Measurements from ENCODE around the gene STK39.
"Not testable (repeated sequence)": the region's sequence is repeated elsewhere in the genome, so short reads cannot be mapped to it uniquely, and the experiment has no call there.

The STK39 gene

DNA sequence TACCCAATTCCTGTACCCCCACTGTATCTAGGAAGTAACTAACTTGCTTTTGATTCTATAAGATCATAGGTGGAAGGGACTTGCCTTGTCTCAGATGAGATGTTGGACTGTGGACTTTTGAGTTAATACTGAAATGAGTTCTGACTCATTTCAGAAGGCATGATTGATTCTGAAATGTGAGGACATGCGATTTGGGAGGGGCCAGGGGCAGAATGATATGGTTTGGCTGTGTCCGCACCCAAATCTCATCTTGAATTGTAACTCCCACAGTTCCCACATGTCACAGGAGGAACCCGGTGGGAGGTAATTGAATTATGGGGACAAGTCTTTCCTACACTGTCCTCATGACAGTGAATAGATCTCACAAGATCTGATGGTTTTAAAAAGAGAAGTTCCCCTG is 165.9 kb downstream of the STK39 start:
- intact Hi-C loops (cut with DNase I), result not testable (repeated sequence)

DNA sequence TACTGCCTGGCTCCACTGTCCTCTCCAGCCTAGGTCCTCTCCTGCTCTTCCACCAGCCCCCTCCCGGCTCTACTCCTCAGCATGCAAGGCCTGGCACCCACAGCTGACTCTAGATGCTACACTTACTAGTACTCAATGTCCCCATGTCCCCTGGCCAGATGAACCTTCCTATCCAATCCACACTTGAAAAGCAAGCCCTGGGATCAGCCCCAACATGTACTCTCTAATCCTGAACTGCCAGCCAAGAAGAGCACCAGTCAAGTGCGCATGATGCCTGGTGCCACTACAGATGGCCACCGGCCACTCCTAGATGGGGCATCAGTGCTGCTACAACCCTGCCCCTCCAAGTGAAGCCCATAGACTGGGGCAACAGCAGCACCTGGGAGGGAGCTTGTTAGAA is 168.2 kb downstream of the STK39 start:
- peak in 3 of 42 donors; percentile 5 to 31 (median 21) for DNase-seq
- intact Hi-C loops (cut with DNase I), result no loop called here

More for the DNA sequence above, 165.9 kb downstream of the STK39 start:
- DNase-seq, result not testable (repeated sequence)

DNA sequence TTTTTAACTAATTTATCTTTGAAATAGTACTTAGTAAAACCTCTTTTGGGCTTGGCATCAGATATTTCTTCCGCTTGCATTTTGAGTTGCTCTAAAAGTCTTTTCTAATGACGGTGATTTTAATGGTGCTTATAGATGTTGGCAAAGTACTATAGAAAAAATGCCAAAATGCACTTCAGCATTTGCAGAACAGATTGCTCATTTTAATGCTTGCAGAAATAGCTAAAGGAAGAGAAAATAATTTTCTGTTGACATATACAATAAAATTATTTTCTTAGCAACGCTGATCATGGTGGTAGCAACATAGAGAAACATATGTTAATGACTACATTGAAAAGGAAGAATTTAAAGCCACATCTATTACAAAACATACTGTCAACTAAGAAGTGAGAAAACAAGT is 170.7 kb downstream of the STK39 start:
- no peak for DNase-seq
- intact Hi-C loops (cut with DNase I), result no loop called here

DNA sequence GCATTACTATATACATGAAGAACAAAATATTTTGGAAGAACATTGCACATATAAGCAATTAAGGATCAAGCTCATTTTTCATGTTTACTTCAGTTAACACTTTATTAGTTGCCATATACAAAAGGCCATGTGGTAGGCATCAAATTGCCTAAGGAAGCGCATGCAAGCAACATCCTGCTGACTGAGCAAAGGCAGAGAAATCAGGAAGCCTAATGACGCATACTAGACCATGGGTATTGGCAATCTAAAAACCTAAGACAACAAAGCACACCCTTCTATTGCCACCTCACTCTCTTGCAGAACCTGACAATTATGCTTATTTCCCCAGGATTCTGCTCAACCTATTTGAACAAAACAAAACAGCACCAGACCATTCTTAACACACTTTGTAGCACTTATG is 171.9 kb downstream of the STK39 start:
- intact Hi-C loops (cut with DNase I), result no loop called here
- DNase-seq, result no peak

DNA sequence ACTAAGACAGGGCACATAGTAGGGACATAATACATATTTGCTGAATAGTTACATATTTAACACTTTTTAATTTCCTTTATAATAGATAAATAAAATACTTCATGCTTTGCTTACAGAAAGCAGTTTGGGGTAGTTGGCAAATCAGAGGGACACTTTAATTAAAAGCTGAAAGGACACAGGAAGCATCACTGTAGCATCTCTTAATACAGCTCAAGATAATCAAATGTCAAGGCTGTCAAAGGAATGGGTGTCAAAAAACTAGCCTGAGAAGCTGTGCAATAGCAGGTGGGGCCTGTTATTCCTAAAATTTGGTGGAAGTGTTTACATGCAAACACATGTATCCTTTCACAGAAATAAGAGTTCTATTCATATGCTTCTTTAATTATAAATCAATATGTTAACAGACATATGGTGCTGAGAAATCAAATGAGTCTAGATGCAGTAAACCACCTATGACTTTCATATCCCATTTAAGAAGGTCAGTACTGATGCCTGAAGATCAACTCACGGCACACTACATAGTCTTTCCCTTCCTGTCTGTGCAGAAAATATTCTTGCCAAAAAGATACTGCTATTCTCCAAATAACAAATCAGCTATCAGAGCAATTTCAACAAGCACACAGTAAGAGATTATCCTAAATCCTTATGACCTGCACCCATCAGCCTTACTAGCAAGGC is 174.6 kb downstream of the STK39 start:
- DNase-seq, result no peak
- intact Hi-C loops (cut with DNase I), result no loop called here

DNA sequence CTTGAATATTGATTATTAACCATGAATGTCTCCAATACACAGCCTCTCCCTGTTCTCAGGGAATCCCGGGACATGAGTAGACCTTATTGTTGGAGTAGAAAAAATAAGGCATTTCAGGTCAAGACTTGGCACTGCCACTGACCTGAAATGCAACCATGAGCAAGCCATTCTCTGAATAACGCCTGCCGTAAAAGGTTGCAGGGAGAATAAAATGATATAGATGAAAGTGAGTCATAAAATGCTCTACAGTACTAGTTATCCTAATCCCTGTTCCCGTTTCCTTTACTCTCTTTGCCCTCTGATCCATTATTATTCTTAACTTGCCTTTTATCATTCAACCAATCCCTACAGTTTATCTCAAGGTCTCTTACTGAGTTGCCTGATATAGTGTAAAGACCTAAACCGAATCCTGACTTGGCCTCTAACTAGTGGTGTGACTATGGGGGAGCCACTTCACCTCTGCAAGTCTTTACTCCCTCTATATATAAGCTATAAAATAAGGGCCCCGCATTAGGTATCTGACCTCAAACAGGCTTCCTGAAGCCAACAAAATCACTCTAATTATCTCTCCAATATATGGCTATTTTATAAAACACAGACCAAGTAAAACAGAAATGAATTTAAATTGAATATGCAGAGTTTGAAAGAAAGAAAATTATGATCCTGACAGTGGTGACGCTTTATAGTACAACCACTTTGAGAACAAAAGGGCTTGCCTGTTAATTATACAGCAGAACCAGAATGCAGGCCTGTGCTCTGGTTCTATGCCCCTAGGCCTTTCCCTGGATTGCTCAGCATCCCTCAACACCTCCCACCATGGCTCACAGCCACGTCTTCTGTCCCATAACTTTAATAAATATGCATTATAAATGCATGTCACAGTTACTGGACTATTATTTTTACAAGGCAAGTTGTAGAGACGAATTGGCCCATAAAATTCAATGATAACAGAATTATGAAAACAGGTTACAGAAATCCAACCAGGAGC is 183.1 kb downstream of the STK39 start:
- no peak for DNase-seq
- intact Hi-C loops (cut with DNase I), result no loop called here

DNA sequence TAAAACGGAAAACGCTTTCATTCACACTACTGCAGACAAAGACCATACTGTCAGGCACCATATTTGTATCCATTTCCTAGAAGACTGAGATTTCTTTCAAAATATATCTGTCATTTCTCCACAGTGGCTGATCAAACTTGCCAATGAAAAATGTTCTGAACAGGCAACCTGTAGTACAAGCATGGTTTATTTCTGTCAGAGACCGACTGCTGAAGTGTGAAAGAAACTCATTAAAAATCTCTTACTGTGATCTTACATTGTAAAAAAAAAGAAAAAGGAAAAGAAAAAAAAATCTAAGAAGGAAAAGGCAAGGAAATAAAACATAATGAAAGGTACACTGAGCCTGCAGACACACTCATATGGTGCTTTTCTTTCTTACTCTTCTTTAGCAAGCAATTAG is 184.5 kb downstream of the STK39 start:
- DNase-seq, result no peak
- intact Hi-C loops (cut with DNase I), result no loop called here

DNA sequence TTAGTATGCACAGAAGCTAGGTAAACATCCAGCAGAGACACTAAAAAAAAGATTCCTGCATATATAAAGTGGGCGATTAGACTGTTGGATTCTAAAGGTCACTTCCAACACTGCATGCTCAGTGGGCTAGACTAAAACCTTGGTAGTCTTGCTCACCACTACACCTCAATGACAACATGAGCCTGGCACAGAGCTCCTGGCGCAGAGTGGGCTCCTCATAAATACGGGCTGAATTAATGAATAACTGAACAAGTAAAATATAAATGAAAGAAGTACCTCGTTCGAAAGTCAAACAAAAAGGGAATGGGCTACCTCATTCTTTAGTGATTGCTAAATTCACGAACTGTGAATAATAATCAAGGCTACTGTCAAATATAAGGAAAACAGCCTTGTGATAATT is 185.3 kb downstream of the STK39 start:
- intact Hi-C loops (cut with DNase I), result no loop called here
- DNase-seq, result no peak

DNA sequence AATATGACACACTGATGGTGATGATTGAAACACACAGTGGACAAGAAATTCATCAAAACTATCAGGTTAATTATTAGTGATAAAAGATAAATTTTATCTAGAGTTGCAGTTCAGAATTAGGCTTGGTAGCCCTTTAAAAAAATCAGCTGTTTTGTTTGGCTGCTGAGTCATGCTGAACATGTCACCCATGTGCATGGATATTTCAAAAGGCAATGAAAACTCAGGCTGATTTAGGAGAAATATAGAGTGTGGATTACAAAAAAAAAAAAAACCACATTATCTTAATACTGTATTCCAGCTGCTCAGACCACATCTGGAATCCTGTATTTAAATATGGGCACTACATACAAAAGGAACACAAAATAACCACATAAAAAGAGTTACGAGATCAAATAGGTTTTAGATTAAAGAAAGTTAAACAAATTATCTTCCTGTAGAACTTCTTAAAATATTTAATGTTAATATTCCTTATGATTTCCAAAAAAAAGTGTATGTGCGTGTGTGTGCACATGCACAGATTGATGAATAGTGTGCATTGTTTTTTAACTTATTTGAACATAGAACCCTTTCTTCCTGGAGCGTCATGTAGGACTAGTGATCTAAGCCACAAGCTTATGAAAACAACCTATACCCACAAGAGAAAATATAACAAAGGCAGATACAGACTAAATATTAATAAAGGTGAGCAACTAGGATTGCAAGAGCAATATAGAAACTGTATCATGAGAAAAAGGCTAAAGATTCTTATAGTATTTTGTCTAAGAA is 186.2 kb downstream of the STK39 start:
- DNase-seq, result no peak
- intact Hi-C loops (cut with DNase I), result no loop called here

DNA sequence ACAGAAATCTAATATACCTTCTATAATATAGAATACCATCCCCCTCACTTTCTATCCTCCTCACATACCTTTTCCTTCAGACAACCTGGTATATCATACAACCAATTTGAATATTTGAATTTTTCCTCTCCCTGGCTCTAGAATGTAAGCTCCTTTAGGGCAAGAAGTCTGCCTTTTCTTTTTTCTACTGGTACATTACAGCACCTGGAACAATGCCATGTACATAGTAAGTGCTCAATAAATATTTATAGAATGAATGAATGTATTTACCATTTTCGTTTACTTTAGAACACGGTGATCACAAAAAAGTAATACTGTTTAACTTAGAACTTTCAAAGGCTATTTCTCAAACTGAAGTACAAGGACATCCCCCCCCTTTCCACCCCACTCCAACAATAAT is 187.6 kb downstream of the STK39 start:
- no peak for DNase-seq
- intact Hi-C loops (cut with DNase I), result no loop called here

DNA sequence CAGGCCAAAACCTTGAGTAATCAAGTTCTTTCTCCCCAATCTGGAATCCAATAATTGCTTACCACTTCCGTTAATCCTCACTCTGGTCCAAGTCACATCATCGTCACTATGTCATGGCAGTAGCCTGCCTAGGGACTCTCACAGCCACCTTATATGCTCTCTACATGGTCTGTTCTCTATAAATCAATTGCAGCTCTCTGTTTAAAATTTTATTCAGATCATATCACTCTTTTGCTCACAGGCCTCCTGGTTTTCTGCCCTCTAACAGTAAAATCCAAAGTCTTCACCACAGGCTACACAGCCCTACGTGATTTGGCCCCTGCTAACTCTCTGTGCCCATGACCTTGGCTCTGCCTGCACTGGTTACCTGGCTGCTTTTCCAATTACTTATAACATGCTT is 188.7 kb downstream of the STK39 start:
- intact Hi-C loops (cut with DNase I), result no loop called here
- DNase-seq, result no peak

DNA sequence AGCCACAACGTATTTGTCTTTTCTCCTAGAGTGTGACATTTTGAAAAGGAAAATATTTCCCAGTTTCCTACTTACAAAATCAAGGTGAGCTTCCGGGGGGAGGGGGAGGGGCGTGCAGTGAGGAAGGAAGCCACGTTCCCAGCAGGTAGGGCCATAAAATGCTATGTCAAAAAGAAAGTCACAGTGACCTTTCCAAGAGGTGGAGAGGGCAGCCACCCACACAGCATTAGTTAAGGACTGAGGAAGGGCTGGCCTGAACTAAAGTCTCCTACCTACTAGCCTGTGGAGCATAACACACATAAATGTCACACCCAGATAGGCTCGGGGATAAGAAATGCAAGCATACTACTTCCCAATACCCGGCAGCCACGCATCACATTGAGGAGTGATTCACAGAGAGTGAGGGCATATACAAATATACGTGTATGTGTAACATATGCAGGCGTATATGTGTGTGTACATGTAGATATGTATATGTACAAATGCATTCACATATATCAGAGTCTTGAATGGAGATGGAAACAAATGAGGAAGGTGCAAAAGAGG is 191.1 kb downstream of the STK39 start:
- intact Hi-C loops (cut with DNase I), result no loop called here
- no peak for DNase-seq

DNA sequence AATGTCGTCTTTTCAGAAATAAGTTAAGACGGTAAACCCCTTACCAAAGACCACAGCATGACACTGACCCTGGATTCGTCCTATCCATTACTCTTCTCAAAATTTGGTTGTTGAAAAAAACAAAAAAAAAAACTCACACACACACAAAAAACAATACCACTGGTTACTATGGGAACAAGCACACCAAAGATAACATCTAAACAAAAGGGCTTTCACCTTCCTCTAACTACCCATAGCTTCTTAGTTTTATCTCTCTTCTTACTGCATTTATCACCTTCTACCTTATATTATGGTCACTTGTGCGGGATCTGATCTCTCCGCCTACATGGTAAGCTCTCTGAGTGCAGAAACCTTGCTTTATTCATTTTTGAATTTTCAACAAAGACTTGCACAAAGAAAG is 192.7 kb downstream of the STK39 start:
- DNase-seq, result no peak
- intact Hi-C loops (cut with DNase I), result no loop called here

DNA sequence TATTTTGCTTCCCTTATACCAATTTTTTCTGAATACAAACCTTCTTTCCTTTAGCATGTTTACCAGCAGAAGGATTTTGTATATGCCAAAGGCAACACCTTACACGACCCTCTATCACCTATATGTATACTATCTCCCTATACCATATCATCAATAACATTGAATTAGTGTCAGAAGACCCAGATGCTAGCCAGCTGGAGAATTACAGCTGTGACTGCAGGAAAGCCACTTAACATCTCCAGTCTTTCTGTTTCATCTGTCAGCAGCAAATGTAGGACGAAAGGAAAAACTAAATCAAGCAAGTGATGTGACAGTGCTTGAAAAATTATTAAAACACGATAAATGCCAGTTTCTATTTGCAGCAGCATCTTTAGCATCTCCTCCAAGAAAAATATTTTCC is 193.7 kb downstream of the STK39 start:
- DNase-seq, result no peak

DNA sequence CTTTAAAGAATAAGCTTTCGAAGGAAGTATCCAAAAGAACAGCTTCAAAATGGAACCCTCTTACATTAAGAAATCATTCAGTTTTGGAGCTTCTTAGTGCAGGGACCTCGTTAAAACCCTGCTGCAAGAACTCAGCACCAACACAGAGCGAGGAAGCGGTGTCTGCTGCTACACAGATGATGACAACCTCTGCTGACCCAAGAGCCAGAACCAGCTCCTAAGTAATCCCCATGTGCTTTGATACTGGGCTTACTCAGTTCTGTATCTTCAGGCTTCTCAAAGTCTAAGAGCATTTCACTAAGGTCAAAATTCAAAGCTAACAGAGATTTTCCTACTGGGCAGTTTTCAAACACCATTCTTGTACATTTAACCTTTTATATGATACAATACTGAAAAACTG is 194.6 kb downstream of the STK39 start:
- no peak for DNase-seq
- intact Hi-C loops (cut with DNase I), result no loop called here

More for the DNA sequence above, 193.7 kb downstream of the STK39 start:
- intact Hi-C loops (cut with DNase I), result no loop called here

DNA sequence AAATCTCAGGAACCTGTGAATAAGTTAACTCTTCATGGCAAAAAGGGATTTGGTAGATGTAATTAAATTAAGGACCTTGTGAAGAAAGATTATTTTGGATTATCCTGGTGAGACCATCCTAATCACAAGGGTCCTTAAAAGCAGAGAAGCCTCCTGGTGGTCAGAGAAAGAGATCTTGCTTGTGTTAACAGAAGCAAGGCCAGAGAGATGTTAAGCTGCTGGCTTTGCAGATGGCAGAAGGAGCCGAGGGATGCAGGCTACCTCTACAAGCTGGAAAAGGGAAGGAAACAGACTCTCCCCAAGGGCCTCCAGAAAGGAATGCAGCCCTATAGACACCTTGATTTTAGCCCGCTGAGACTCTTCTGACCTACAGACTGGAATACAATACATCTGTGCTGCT is 197.0 kb downstream of the STK39 start:
- DNase-seq, result no peak
- intact Hi-C loops (cut with DNase I), result no loop called here

DNA sequence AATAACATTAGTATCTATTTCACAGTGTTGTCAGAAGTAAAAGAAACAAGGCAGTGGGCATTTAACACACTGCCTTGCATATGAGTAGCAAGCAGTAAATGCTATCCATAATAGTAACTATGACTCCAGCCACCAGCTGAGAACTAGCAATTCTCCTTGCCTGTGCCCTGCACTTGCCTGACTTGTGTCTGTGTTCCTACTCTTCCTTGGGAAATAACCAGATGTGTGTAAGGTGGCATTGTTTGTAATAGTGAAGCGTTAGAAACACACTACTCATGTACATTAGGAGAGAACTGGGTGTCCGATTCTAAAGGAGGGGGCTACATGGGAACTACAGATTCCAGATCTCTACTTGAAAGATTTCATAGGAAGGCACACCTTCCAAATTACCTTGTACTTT is 197.8 kb downstream of the STK39 start:
- intact Hi-C loops (cut with DNase I), result no loop called here
- DNase-seq, result no peak

DNA sequence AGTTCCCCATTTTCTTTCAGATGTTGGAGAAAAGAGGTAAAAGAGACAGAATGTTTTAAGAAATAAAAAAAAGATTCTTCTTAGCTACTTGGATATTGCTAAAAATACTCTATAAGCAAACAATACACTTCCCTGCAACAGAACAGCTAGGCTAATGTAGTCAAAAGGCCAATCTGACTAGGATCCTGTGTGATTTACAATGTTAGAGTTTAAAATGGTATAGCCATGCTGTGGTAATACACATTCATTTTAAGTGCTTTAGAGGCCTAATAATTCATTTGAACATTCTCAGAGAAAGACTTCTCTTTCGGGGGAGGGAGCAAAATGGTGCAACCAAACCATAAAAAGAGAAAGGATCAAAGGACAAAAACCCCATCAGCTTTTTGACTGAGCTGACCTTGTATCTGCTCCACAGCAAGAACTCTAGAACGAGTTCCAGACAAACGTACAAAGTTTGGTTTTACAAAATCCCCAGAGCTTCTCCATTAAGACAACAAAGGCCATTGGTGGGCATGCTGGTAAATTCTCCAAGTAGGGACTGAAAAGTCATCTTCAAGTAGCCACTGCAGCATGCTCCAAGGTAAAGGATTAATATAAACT is 200.2 kb downstream of the STK39 start:
- intact Hi-C loops (cut with DNase I), result no loop called here
- no peak for DNase-seq

DNA sequence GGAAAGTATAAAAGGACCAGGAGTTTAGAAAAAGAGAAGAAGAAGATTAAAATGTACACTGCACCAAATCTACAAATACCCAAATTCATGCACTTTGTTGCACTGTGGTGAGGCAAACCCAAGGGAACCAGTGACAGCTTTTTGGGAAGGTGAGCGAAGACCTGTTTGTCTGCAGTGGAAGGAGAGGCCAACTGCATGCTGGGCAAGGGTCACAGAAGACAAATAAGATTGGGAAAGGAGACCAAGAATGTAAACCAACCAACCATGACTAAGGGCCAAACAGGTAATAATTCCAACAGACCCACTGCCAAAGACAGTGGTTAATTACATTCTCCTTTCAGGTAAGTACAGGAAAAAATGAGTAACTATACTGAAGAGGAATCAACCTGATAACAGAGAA is 202.8 kb downstream of the STK39 start:
- intact Hi-C loops (cut with DNase I), result no loop called here
- no peak for DNase-seq
